IgD-negative memory B cell (primary cell): ENCODE measurements around the gene RMDN2. TPM values are rescaled to one million over a fixed set of nuclear protein-coding genes. Genes with fewer than 3 reads are reported as not detected.
A peak's percentile ranks its signal among the peaks of the same experiment; 100 is the strongest.

Experiments
- H3K27ac Mint-ChIP-seq, 3 donors: one replicate each; pipeline ENCODE4 v1.8.0; 2020 to 2022; ENCODE audit warnings: mild to moderate bottlenecking in 3 of 3, mixed read lengths in 3 of 3, moderate library complexity in 1 of 3
- H3K27me3 Mint-ChIP-seq: one replicate; pipeline ENCODE4 v1.8.0; 2021; ENCODE audit warnings: mixed read lengths
- H3K36me3 Mint-ChIP-seq: one replicate; pipeline ENCODE4 v1.8.0; 2020; ENCODE audit warnings: mild to moderate bottlenecking, mixed read lengths
- H3K4me1 Mint-ChIP-seq, 3 donors: one replicate each; pipeline ENCODE4 v1.8.0; 2020 to 2022; ENCODE audit warnings: mixed read lengths in 3 of 3, mild to moderate bottlenecking in 1 of 3
- H3K4me3 Mint-ChIP-seq, 4 donors: one replicate each; pipeline ENCODE4 v1.8.0; 2020 to 2022; ENCODE audit warnings: mild to moderate bottlenecking in 4 of 4, mixed read lengths in 4 of 4, moderate library complexity in 3 of 4
- H3K9me3 Mint-ChIP-seq, 3 donors: one replicate each; pipeline ENCODE4 v1.8.0; 2020 to 2021; ENCODE audit warnings: mixed read lengths in 3 of 3, mild to moderate bottlenecking in 1 of 3
- polyA plus RNA-seq: library from polyadenylated mRNA; unstranded; fragments of 300-500 nt; fragmentation: Illumina TruSeq; gene quantifications from one replicate; pipeline ENCODE4 v1.2.3, GENCODE V29; 2021

RMDN2 gene, protein sequence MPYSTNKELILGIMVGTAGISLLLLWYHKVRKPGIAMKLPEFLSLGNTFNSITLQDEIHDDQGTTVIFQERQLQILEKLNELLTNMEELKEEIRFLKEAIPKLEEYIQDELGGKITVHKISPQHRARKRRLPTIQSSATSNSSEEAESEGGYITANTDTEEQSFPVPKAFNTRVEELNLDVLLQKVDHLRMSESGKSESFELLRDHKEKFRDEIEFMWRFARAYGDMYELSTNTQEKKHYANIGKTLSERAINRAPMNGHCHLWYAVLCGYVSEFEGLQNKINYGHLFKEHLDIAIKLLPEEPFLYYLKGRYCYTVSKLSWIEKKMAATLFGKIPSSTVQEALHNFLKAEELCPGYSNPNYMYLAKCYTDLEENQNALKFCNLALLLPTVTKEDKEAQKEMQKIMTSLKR
- 9.8 TPM for polyA plus RNA-seq

- Mint-ChIP-seq H3K4me3 (peak within 1 kb of the TSS; percentile 91 to 98 (median 94)), H3K4me1 (peaks cover 12 to 41% (median 26%) of the 10 kb centered on the region in 3 donors), H3K27ac (peak within 1 kb of the TSS; percentile 54 to 93 (median 84)), H3K27me3 (no peaks in the 10 kb centered on the region), H3K36me3 (peaks cover 3% of the 10 kb centered on the region), H3K9me3 (no peaks in the 10 kb centered on the region)
Measured at GRCh38 chr2:37925063-37925897, at the start of gene RMDN2. Gene RMDN2, plus strand, starts transcription at chr2:37925287. Its CDS starts 3,991 bp downstream, at chr2:37929278.

GRCh38 chr2:37875403-37875906 is 49.6 kb upstream of the RMDN2 start:
- Mint-ChIP-seq H3K27ac (no peak overlapping the region), H3K36me3 (no peaks in the 10 kb centered on the region), H3K9me3 (no peaks in the 10 kb centered on the region), H3K4me1 (peaks cover 0 to 12% (median 5%) of the 10 kb centered on the region in 3 donors), H3K27me3 (peaks cover 2% of the 10 kb centered on the region), H3K4me3 (no peak overlapping the region)

DNA sequence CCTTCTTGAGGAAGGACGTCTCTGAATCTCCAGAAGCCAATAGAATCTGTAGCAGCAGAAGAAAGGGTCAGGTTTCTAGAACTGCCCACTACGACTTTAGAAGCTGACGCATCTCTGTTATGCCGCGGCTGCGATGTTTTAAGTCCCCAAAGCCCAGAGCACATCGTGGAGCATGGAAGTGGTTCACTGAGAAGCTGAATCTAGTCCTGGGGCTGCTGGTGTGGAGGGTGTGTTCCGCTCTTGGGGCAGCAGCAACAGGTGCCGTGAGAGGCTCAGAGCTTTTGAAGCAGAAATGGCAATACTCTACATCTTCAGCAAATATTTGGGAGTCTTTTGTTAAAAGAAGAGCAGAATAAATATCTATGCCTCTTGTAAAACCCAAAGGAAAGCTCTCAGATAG is 48.9 kb upstream of the RMDN2 start:
- Mint-ChIP-seq H3K4me1 (peaks cover 0 to 12% (median 5%) of the 10 kb centered on the region in 3 donors), H3K9me3 (no peaks in the 10 kb centered on the region), H3K27ac (no peak overlapping the region), H3K27me3 (peaks cover 5% of the 10 kb centered on the region), H3K36me3 (no peaks in the 10 kb centered on the region), H3K4me3 (no peak overlapping the region)

GRCh38 chr2:37877457-37878315 is 47.4 kb upstream of the RMDN2 start:
- Mint-ChIP-seq H3K4me3 (no peak overlapping the region), H3K4me1 (peaks cover 0 to 7% (median 2%) of the 10 kb centered on the region in 3 donors), H3K9me3 (no peaks in the 10 kb centered on the region), H3K36me3 (no peaks in the 10 kb centered on the region), H3K27me3 (peaks cover 8% of the 10 kb centered on the region), H3K27ac (no peak overlapping the region)

DNA sequence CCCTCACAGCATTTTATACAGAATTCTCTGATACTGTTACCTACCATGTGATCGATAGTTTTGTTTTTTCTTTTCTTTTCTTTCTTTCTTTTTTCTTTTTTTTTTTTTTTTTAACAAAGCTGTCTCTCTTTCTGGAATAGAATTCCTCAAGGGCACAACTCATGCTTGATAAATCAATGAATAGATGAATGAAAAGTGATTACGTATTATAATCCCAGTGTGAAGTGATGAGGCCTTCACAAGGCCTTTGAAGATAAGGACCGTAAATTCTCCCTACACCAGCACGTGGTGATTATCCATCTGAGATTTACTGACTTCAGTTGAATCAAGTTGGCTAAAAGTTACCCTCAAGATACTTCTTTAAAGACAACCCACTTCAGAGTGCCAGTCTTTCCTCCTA is 46.6 kb upstream of the RMDN2 start:
- Mint-ChIP-seq H3K27me3 (peaks cover 11% of the 10 kb centered on the region), H3K4me3 (no peak overlapping the region), H3K4me1 (peaks cover 0 to 7% (median 2%) of the 10 kb centered on the region in 3 donors), H3K9me3 (no peaks in the 10 kb centered on the region), H3K27ac (no peak overlapping the region), H3K36me3 (no peaks in the 10 kb centered on the region)

DNA sequence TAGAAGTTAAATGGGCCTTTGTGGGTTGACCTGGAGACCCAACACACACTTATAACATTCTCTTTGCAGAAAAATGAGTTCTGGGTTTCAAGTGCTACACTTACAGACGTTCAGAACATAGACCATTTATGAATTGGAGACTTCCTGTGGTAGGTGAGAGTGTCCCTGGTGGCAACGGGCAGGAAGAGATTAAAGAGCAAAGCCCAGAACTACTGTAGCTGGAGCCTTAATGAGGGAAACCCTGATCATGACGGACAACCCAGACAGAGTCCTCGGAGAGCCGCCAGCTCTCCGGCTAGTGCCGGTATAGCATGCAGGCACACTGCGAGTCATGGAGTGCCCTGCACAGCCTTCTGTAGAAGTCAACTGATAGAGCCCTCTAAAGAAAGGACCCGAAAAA is 44.5 kb upstream of the RMDN2 start:
- Mint-ChIP-seq H3K27ac (no peak overlapping the region), H3K4me3 (peak overlapping the region in 1 of 4 donors; percentile 2), H3K4me1 (peaks cover 0 to 7% (median 2%) of the 10 kb centered on the region in 3 donors), H3K36me3 (no peaks in the 10 kb centered on the region), H3K27me3 (peaks cover 17% of the 10 kb centered on the region), H3K9me3 (no peaks in the 10 kb centered on the region)

- peaks cover 17% of the 10 kb centered on the region for H3K27me3 Mint-ChIP-seq
- no peak overlapping the region for H3K4me3 Mint-ChIP-seq
- H3K27ac Mint-ChIP-seq, result no peak overlapping the region
- H3K36me3 Mint-ChIP-seq, result no peaks in the 10 kb centered on the region
- H3K9me3 Mint-ChIP-seq, result no peaks in the 10 kb centered on the region
- H3K4me1 Mint-ChIP-seq, result peaks cover 0 to 7% (median 2%) of the 10 kb centered on the region in 3 donors
Measured at GRCh38 chr2:37881397-37881796, 43.7 kb upstream of the RMDN2 start.

DNA sequence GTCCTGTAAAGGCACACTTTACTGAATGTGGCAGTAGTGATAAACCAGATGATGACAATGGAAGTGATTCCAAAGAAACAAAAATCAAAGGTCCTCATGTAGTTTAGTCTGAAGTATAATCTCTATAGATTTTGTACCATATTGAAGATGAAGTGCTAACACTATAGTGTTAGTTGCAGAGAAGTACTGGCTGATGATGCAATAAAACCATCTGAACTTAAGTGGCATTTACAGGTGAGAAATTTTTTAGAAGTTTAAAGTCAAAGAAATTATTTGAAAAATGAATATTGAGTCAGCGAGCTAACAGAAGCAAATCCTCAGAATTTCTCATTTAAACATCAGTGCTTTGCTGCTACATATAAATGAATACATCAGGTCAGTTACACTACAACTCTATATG is 43.1 kb upstream of the RMDN2 start:
- no peaks in the 10 kb centered on the region for H3K9me3 Mint-ChIP-seq
- H3K36me3 Mint-ChIP-seq, result no peaks in the 10 kb centered on the region
- no peak overlapping the region for H3K27ac Mint-ChIP-seq
- H3K27me3 Mint-ChIP-seq, result peaks cover 17% of the 10 kb centered on the region
- peaks cover 0 to 7% (median 2%) of the 10 kb centered on the region in 3 donors for H3K4me1 Mint-ChIP-seq
- H3K4me3 Mint-ChIP-seq, result no peak overlapping the region

DNA sequence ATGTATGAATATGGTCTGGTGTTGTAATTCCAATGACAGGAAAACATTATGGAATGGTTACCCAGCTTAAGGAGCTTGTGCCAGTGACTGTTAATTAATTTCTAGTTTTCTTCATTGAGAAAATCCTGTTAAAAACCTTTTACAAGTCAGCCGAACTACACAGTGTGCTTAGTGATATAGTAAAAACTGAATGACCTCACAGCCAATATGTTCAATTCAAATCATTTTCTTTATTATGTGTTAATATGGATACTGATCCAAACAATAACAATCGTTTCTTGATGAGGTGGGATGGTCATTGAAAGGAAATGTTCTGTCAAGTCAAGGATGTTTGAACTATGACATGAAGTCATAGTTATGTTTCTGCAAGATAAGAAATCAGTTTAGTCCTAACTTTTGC is 41.6 kb upstream of the RMDN2 start:
- H3K36me3 Mint-ChIP-seq, result no peaks in the 10 kb centered on the region
- no peaks in the 10 kb centered on the region for H3K9me3 Mint-ChIP-seq
- H3K27me3 Mint-ChIP-seq, result peaks cover 17% of the 10 kb centered on the region
- peaks cover 0 to 5% (median 4%) of the 10 kb centered on the region in 3 donors for H3K4me1 Mint-ChIP-seq
- no peak overlapping the region for H3K4me3 Mint-ChIP-seq
- no peak overlapping the region for H3K27ac Mint-ChIP-seq

DNA sequence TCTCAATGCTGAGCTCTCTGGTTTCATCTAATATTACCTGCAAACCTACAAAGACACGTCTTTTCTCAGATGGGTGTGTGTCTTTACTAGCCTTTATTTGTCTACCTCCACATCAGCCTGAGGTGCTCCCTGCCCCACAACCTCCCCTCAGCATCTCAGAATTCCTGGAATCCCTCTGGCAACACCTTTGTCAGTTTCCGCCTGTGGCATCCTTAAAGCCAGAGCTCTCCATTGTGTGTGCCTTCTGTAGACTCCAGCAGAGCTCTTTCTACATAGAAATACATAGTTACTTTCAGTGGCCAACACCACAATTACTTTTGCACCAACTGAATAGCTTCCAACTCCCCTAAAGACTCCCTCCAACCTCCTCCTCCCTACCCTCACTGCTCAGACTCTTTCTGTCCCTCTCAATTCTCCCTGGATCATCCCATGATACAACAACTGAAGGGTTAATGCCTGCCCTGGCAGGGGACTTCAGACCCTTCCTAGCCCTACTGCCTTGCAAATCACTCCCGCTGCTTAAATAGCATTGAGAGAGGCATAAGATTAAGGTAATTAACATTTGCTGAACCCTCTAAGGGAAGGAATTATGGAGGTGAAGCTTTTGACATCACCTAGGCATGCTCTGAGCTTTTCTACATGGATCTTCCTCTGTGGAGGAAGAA is 39.6 kb upstream of the RMDN2 start:
- H3K4me3 Mint-ChIP-seq, result no peak overlapping the region
- H3K27ac Mint-ChIP-seq, result no peak overlapping the region
- H3K9me3 Mint-ChIP-seq, result no peaks in the 10 kb centered on the region

DNA sequence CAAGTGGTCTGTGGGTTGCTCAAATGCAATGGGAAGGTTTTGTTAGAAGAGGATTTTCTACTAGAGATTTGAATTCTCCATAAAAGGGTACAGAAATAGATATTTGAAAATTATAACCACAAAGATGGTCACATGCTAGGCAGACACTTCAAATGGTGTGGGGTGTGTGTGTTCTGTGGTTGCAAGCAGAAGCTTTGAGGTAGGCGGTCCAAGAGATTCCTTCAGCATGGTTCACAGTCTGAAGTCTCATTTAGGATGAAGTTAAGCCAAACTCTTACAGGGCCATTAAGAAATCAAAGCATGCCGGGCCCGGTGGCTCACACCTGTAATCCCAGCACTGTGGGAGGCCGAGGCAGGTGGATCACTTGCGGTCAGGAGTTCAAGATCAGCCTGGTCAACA is 38.3 kb upstream of the RMDN2 start:
- Mint-ChIP-seq H3K27ac (no peak overlapping the region), H3K9me3 (no peaks in the 10 kb centered on the region), H3K4me3 (no peak overlapping the region), H3K36me3 (no peaks in the 10 kb centered on the region), H3K4me1 (peaks cover 9 to 19% (median 11%) of the 10 kb centered on the region in 3 donors), H3K27me3 (peaks cover 12% of the 10 kb centered on the region)

More for the DNA sequence above, 39.6 kb upstream of the RMDN2 start:
- peaks cover 0 to 8% (median 2%) of the 10 kb centered on the region in 3 donors for H3K4me1 Mint-ChIP-seq
- no peaks in the 10 kb centered on the region for H3K36me3 Mint-ChIP-seq
- H3K27me3 Mint-ChIP-seq, result peaks cover 17% of the 10 kb centered on the region

- H3K4me1 Mint-ChIP-seq, result peaks cover 14 to 24% (median 17%) of the 10 kb centered on the region in 3 donors
- H3K9me3 Mint-ChIP-seq, result no peaks in the 10 kb centered on the region
- H3K4me3 Mint-ChIP-seq, result no peak overlapping the region
- H3K27me3 Mint-ChIP-seq, result peaks cover 13% of the 10 kb centered on the region
- H3K27ac Mint-ChIP-seq, result no peak overlapping the region
- H3K36me3 Mint-ChIP-seq, result no peaks in the 10 kb centered on the region
Measured at GRCh38 chr2:37887286-37887685, 37.8 kb upstream of the RMDN2 start.

DNA sequence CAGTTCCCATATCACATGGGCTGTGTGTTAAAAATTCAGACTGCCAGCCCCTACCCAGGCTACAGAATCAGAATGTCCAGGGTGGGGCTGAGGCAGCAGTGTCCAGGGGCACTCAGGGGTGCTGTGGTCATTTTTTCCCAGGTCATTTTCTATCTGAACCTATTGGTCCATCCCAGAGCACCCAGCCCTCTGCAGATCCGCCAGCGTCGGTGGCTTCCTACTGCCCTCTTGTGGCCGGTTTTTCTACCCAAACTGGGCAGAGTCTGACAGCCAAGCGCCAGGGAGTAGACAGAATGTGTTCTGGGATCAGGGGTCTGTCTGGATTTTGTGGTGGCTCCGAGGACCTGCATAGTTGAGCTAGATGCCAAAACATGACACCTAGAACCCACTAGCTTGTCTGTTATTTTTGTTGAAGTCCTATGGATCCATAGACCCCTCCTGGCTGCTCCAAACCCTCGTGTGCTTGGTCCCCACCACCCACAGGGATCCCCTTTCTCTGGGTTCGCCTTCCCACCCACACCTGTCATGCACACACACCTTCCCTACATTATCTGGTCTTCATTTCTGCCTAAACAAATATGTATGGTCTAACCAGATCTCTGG is 34.1 kb upstream of the RMDN2 start:
- H3K9me3 Mint-ChIP-seq, result no peaks in the 10 kb centered on the region
- H3K4me3 Mint-ChIP-seq, result peak overlapping the region in 2 of 4 donors; percentile 31 to 86
- H3K27ac Mint-ChIP-seq, result peak overlapping the region in 1 of 3 donors; percentile 44
- H3K27me3 Mint-ChIP-seq, result peaks cover 4% of the 10 kb centered on the region
- peaks cover 3% of the 10 kb centered on the region for H3K36me3 Mint-ChIP-seq
- H3K4me1 Mint-ChIP-seq, result peaks cover 29 to 40% (median 31%) of the 10 kb centered on the region in 3 donors
